IMR-90 (cell line): ENCODE results near the gene TARS3. TPM values are rescaled to one million over a fixed set of nuclear protein-coding genes. Genes with fewer than 3 reads are reported as not detected.

ENCODE experiments used
- ATAC-seq: fragments of 200-7000 bp; cut with Tn5 transposase; 2 replicates; pipeline ENCODE4 v1.9.1; 2020; ENCODE audit warnings: low read depth, mild to moderate bottlenecking, moderate library complexity
- BruUV-seq: library from RNA; stranded (reverse); fragments of 400-500 nt; replicated peaks from 2 replicates; lab custom pipeline; 2021; lab: Mats Ljungman, UMichigan
- CTCF ChIA-PET: fragments of 300-600 bp; formaldehyde crosslinking; extraction: SDS; loops from one replicate; lab custom pipeline; 2021; ENCODE audit warnings: antibody characterized with exemption; lab: Yijun Ruan, JAX
- POLR2A ChIA-PET: fragments of 300-600 bp; sonication (Branson Sonifier 250); formaldehyde crosslinking; loops from one replicate; lab custom pipeline; 2022; ENCODE audit warnings: antibody characterized with exemption; ENCODE audit not compliant: unreplicated experiment; lab: Charles Lee
- DNase-seq: peaks from one replicate; pipeline ENCODE4 v3.0.0; 2013
- H2AFZ ChIP-seq: replicated peaks from 2 replicates; pipeline ENCODE3; 2013; ENCODE audit warnings: low read length, mild to moderate bottlenecking; ENCODE audit not compliant: poor library complexity
- H2AK5ac ChIP-seq: 2 replicates; pipeline ENCODE4 v1.6.1; 2013; ENCODE audit warnings: low read depth, low read length, inconsistent platforms
- H2AK9ac ChIP-seq: replicated peaks from 2 replicates; pipeline ENCODE3; 2013; ENCODE audit warnings: mild to moderate bottlenecking, low read depth, low read length, moderate library complexity; ENCODE audit not compliant: poor library complexity
- H2BK120ac ChIP-seq: 2 replicates; pipeline ENCODE4 v1.6.1; 2013; ENCODE audit warnings: low read depth, low read length, inconsistent platforms
- H2BK15ac ChIP-seq: 3 replicates; pipeline ENCODE4 v1.6.1; 2013; ENCODE audit warnings: low read depth, low read length, inconsistent platforms
- H2BK20ac ChIP-seq: 2 replicates; pipeline ENCODE4 v1.6.1; 2013; ENCODE audit warnings: low read depth, mild to moderate bottlenecking, inconsistent platforms, low read length, moderate library complexity
- H2BK5ac ChIP-seq: 2 replicates; pipeline ENCODE4 v1.6.1; 2013; ENCODE audit warnings: mild to moderate bottlenecking, low read depth, low read length, inconsistent platforms; ENCODE audit not compliant: poor library complexity, severe bottlenecking
- H3K14ac ChIP-seq: replicated peaks from 2 replicates; pipeline ENCODE4 v1.6.1; 2013; ENCODE audit warnings: low read depth, low read length, inconsistent platforms
- H3K18ac ChIP-seq: 2 replicates; pipeline ENCODE4 v1.6.1; 2013; ENCODE audit warnings: low read depth, low read length, control low read depth
- H3K23ac ChIP-seq: 2 replicates; pipeline ENCODE4 v1.6.1; 2013; ENCODE audit warnings: low read depth, low read length, inconsistent platforms
- H3K27ac ChIP-seq: 2 replicates; pipeline ENCODE4 v1.5.1; 2013; ENCODE audit warnings: mild to moderate bottlenecking, control low read depth, low read length; ENCODE audit not compliant: insufficient read depth
- H3K27me3 ChIP-seq: 2 replicates; pipeline ENCODE4 v1.6.1; 2013; ENCODE audit warnings: low read length; ENCODE audit not compliant: control insufficient read depth, insufficient read depth
- H3K36me3 ChIP-seq: 2 replicates; pipeline ENCODE4 v1.6.1; 2013; ENCODE audit warnings: low read length, mixed read lengths; ENCODE audit not compliant: control insufficient read depth, insufficient read depth
- H3K4ac ChIP-seq: 2 replicates; pipeline ENCODE4 v1.6.1; 2013; ENCODE audit warnings: low read depth, low read length, inconsistent platforms
- H3K4me1 ChIP-seq: 2 replicates; pipeline ENCODE4 v1.6.1; 2013; ENCODE audit warnings: low read length, mixed read lengths; ENCODE audit not compliant: control insufficient read depth, insufficient read depth
- H3K4me2 ChIP-seq: 2 replicates; pipeline ENCODE4 v1.6.1; 2013; ENCODE audit warnings: low read depth, mild to moderate bottlenecking, control low read depth, low read length, moderate library complexity
- H3K4me3 ChIP-seq: 2 replicates; pipeline ENCODE4 v1.5.1; 2013; ENCODE audit warnings: low read depth, mild to moderate bottlenecking, control low read depth, low read length, moderate library complexity; ENCODE audit not compliant: insufficient read depth
- H3K56ac ChIP-seq: 2 replicates; pipeline ENCODE4 v1.6.1; 2013; ENCODE audit warnings: low read length, inconsistent platforms; ENCODE audit not compliant: insufficient read depth; ENCODE audit errors: extremely low read depth
- H3K79me1 ChIP-seq, 2 experiments: 2 replicates each; pipeline ENCODE4 v1.6.1; 2013; ENCODE audit warnings: low read length in 2 of 2, inconsistent platforms in 1 of 2, low read depth in 1 of 2
- H3K9ac ChIP-seq: 2 replicates; pipeline ENCODE4 v1.6.1; 2013; ENCODE audit warnings: low read depth, low read length, control low read depth
- H3K9me1 ChIP-seq: 2 replicates; pipeline ENCODE4 v1.6.1; 2013; ENCODE audit warnings: low read length, inconsistent platforms; ENCODE audit not compliant: insufficient read depth
- H3K9me3 ChIP-seq: 2 replicates; pipeline ENCODE4 v1.6.1; 2013; ENCODE audit warnings: low read length; ENCODE audit not compliant: control insufficient read depth, insufficient read depth
- H4K20me1 ChIP-seq: 2 replicates; pipeline ENCODE4 v1.6.1; 2013; ENCODE audit warnings: low read length, inconsistent platforms; ENCODE audit not compliant: insufficient read depth
- H4K5ac ChIP-seq: 2 replicates; pipeline ENCODE4 v1.6.1; 2013; ENCODE audit warnings: mild to moderate bottlenecking, low read depth, low read length, control low read depth
- H4K8ac ChIP-seq, 2 experiments: 2 replicates each; pipeline ENCODE4 v1.6.1; 2013; ENCODE audit warnings: low read depth in 2 of 2, low read length in 2 of 2, control low read depth in 1 of 2, inconsistent platforms in 1 of 2
- H4K91ac ChIP-seq: 2 replicates; pipeline ENCODE4 v1.6.1; 2013; ENCODE audit warnings: low read depth, low read length, inconsistent platforms; ENCODE audit not compliant: insufficient read depth
- BHLHE40 ChIP-seq: fragments of 150-350 bp; IDR thresholded peaks from 2 replicates; pipeline ENCODE4 v1.6.1; 2016; ENCODE audit warnings: mild to moderate bottlenecking, low read depth, low read length
- CEBPB ChIP-seq: IDR thresholded peaks from 2 replicates; pipeline ENCODE4 v1.6.1; 2012; ENCODE audit warnings: low read depth, low read length, improper control_type of control experiment
- CHD1 ChIP-seq: IDR thresholded peaks from 2 replicates; pipeline ENCODE4 v1.6.1; 2012; ENCODE audit warnings: low read depth, low read length, improper control_type of control experiment
- FOS ChIP-seq: fragments of 150-350 bp; IDR thresholded peaks from 2 replicates; pipeline ENCODE4 v1.6.1; 2016; ENCODE audit warnings: low read depth, low read length
- MAFK ChIP-seq: IDR thresholded peaks from 2 replicates; pipeline ENCODE4 v1.6.1; 2012; ENCODE audit warnings: low read depth, low read length, improper control_type of control experiment
- MAZ ChIP-seq: IDR thresholded peaks from 2 replicates; pipeline ENCODE4 v1.6.1; 2012; ENCODE audit warnings: low read depth, mild to moderate bottlenecking, low read length, improper control_type of control experiment, moderate library complexity, borderline replicate concordance
- MXI1 ChIP-seq: IDR thresholded peaks from 2 replicates; pipeline ENCODE4 v1.6.1; 2012; ENCODE audit warnings: low read depth, mild to moderate bottlenecking, low read length, moderate library complexity, borderline replicate concordance
- POLR2A ChIP-seq: IDR thresholded peaks from 2 replicates; pipeline ENCODE4 v1.6.1; 2012; ENCODE audit warnings: mild to moderate bottlenecking, low read depth, low read length
- RAD21 ChIP-seq: IDR thresholded peaks from 2 replicates; pipeline ENCODE4 v1.6.1; 2012; ENCODE audit warnings: low read length, improper control_type of control experiment
- RCOR1 ChIP-seq: IDR thresholded peaks from 2 replicates; pipeline ENCODE4 v1.6.1; 2012; ENCODE audit warnings: mild to moderate bottlenecking, low read length, improper control_type of control experiment; ENCODE audit not compliant: insufficient replicate concordance
- RFX5 ChIP-seq: IDR thresholded peaks from 2 replicates; pipeline ENCODE4 v1.8.0; 2012; ENCODE audit warnings: low read depth, mild to moderate bottlenecking, low read length, moderate library complexity
- WGBS, 2 experiments: methylation state at CpG; one replicate each; pipeline versions ENCODE4 v1.1.5 to v1.1.7; 2013; ENCODE audit warnings: missing lambda C conversion rate in 2 of 2; ENCODE audit not compliant: insufficient read length in 1 of 2; ENCODE audit errors: extremely low coverage in 2 of 2; 5-methylcytosine and 5-hydroxymethylcytosine counted together
- dilution Hi-C: fragments of 300-500 bp; cut with HindIII; formaldehyde crosslinking; loops from one replicate; pipeline ENCODE4 v1.14.3; 2018; ENCODE audit warnings: low sequenced_read_pairs; ENCODE audit not compliant: unreplicated experiment
- in situ Hi-C: fragments of 300-500 bp; cut with MboI; formaldehyde crosslinking; loops from 3 replicates; pipeline ENCODE4 v1.14.3; 2019; ENCODE audit warnings: low sequenced_read_pairs, inconsistent platforms, mixed read lengths
- intact Hi-C: fragments of 100-400 bp; cut with micrococcal nuclease; formaldehyde crosslinking; loops from 2 replicates; pipeline ENCODE4 v1.10.0; 2022
- polyA plus RNA-seq, 3 experiments: library from polyadenylated mRNA; depleted of rRNA; stranded (reverse); fragments of >200 nt; gene quantifications; 2 replicates each; pipeline ENCODE4 v1.2.3, GENCODE V29; 2012; ENCODE audit warnings: low replicate concordance in 1 of 3
- total RNA-seq: library from RNA; depleted of rRNA; stranded (reverse); fragments of >200 nt; gene quantifications from 2 replicates; pipeline ENCODE4 v1.2.3, GENCODE V29; 2012
- TF ChIP-seq, protein P1 (sequence below): fragments of 150-350 bp; IDR thresholded peaks from 2 replicates; pipeline ENCODE4 v1.6.1; 2016; ENCODE audit warnings: low read depth, mild to moderate bottlenecking, low read length, moderate library complexity, borderline replicate concordance
- TF ChIP-seq, protein P2 (sequence below): conservative IDR thresholded peaks from 2 replicates; pipeline ENCODE4 v1.5.1; 2012; ENCODE audit warnings: mild to moderate bottlenecking, low read depth, low read length, improper control_type of control experiment
- TF ChIP-seq, protein P3 (sequence below): fragments of 150-350 bp; IDR thresholded peaks from 2 replicates; pipeline ENCODE4 v1.6.1; 2017; ENCODE audit warnings: mild to moderate bottlenecking, antibody characterized with exemption, low read length, low read depth

TARS3 gene
- total and polyA plus RNA-seq, 2 of the 4 experiments (the other 2 are of a cell fraction) = 3.4 to 9.3 TPM

DNA sequence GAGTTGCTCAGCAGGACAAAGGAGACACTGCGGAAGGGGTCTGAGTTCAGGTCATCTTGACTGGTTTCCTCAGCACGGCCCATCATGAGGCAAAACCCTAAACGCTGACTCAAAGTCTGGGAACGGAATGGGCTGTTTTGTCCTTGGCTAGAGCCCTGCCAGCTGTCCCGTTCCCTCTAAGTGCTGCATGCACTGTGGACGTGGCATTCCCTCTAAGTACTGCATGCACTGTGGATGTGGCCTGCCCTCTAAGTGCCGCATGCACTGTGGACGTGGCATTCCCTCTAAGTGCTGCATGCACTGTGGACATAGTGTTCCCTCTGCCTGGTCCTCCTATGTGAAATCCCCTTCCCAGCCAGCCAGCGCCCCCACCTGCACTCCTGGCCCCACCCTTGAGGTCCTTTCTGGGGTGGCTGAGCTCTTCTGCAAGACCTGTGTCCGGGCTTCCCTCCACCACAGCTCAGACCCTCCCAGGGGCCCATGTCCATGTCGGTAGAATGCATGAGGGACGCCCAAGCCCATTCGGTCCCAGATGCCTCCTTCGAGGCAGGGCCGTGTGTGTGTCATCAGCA lies 108.8 kb downstream of the TARS3 start:
- dilution Hi-C loops (no loop called here), in situ Hi-C loops (no loop called here), intact Hi-C loops (no loop called here)
- no peak overlapping the region for H3K18ac ChIP-seq
- ChIA-PET POLR2A (no interaction called here), CTCF (no interaction called here)
- no peaks in the 10 kb centered on the region for H3K36me3 ChIP-seq
- no peak overlapping the region for H2BK120ac ChIP-seq
- H3K4me1 ChIP-seq = peaks cover 3% of the 10 kb centered on the region
- H2AK9ac ChIP-seq = no peak overlapping the region
- no peak overlapping the region for H2BK5ac ChIP-seq
- H2AK5ac ChIP-seq = no peak overlapping the region
- no peak overlapping the region for H2BK15ac ChIP-seq
- no peak overlapping the region for H3K4me3 ChIP-seq
- no TSS peak for BruUV-seq
- no peak overlapping the region for H3K9ac ChIP-seq
- TF ChIP-seq, protein P1, sequence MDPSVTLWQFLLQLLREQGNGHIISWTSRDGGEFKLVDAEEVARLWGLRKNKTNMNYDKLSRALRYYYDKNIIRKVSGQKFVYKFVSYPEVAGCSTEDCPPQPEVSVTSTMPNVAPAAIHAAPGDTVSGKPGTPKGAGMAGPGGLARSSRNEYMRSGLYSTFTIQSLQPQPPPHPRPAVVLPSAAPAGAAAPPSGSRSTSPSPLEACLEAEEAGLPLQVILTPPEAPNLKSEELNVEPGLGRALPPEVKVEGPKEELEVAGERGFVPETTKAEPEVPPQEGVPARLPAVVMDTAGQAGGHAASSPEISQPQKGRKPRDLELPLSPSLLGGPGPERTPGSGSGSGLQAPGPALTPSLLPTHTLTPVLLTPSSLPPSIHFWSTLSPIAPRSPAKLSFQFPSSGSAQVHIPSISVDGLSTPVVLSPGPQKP = no peak
- no peak for TF ChIP-seq CEBPB
- no peak for TF ChIP-seq MXI1
- no peak for TF ChIP-seq FOS
- no peak for TF ChIP-seq MAFK
- TF ChIP-seq RCOR1 = no peak
- no peak for TF ChIP-seq MAZ
- TF ChIP-seq RAD21 = no peak
- TF ChIP-seq, protein P2, sequence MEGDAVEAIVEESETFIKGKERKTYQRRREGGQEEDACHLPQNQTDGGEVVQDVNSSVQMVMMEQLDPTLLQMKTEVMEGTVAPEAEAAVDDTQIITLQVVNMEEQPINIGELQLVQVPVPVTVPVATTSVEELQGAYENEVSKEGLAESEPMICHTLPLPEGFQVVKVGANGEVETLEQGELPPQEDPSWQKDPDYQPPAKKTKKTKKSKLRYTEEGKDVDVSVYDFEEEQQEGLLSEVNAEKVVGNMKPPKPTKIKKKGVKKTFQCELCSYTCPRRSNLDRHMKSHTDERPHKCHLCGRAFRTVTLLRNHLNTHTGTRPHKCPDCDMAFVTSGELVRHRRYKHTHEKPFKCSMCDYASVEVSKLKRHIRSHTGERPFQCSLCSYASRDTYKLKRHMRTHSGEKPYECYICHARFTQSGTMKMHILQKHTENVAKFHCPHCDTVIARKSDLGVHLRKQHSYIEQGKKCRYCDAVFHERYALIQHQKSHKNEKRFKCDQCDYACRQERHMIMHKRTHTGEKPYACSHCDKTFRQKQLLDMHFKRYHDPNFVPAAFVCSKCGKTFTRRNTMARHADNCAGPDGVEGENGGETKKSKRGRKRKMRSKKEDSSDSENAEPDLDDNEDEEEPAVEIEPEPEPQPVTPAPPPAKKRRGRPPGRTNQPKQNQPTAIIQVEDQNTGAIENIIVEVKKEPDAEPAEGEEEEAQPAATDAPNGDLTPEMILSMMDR = no peak
- TF ChIP-seq POLR2A = no peak
- TF ChIP-seq, protein P3, sequence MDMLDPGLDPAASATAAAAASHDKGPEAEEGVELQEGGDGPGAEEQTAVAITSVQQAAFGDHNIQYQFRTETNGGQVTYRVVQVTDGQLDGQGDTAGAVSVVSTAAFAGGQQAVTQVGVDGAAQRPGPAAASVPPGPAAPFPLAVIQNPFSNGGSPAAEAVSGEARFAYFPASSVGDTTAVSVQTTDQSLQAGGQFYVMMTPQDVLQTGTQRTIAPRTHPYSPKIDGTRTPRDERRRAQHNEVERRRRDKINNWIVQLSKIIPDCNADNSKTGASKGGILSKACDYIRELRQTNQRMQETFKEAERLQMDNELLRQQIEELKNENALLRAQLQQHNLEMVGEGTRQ = no peak
- TF ChIP-seq RFX5 = no peak
- no peak for TF ChIP-seq BHLHE40
- TF ChIP-seq CHD1 = no peak
- no peaks in the 10 kb centered on the region for H3K9me3 ChIP-seq
- peaks cover 1% of the 10 kb centered on the region; the same call in 1 of the 2 replicates for H3K27me3 ChIP-seq
- H2BK20ac ChIP-seq = no peak overlapping the region
- H3K4me2 ChIP-seq = no peak overlapping the region; the same call in 1 of the 2 replicates
- no peak overlapping the region for H4K5ac ChIP-seq
- no peak for DNase-seq
- 57% methylated on average over 10 of the region's 15 CpGs; no CpG with 5 or more reads in 1 of the 2 experiments for WGBS, 2 experiments
- H3K4ac ChIP-seq = no peak overlapping the region
- H4K20me1 ChIP-seq = no peaks in the 10 kb centered on the region
- peak overlapping the region; percentile 85 for H2AFZ ChIP-seq
- H4K91ac ChIP-seq = no peak overlapping the region; the same call in 1 of the 2 replicates
- H4K8ac ChIP-seq = no peak overlapping the region; a peak in 1 of 4 replicates
- H3K23ac ChIP-seq = no peak overlapping the region
- H3K79me1 ChIP-seq = no peaks in the 10 kb centered on the region
- no peak overlapping the region for H3K27ac ChIP-seq
- no peak overlapping the region for H3K14ac ChIP-seq
- 0 out of 2 replicates have a peak, but pooled peaks cover 2% of the 10 kb centered on the region for H3K9me1 ChIP-seq
- H3K56ac ChIP-seq = no peak overlapping the region
- peak; percentile 16; the same call in 1 of the 2 replicates for ATAC-seq
